Hair follicle dermal papilla cell (primary cell): ENCODE measurements around the gene ZNF516. TPM values are rescaled to one million over a fixed set of nuclear protein-coding genes. Genes with fewer than 3 reads are reported as not detected.

Experiments
- total RNA-seq: library from RNA; depleted of rRNA; stranded (reverse); fragments of >200 nt; gene quantifications from 2 replicates; pipeline ENCODE4 v1.2.3, GENCODE V29; 2012

Gene ZNF516
- 23.7 and 39.8 TPM in 2 replicates for total RNA-seq

GRCh38 chr18:76495006-76495370 is at the start of gene ZNF516:
ZNF516 (minus strand) TSS chr18:76495242; CDS start chr18:76443054, 52,188 bp downstream.

